ENCODE results near the gene RBM18.

Gene RBM18

GRCh38 chr9:122201641-122202040, 63.0 kb downstream of the RBM18 start:
- no peak for DNase-seq

GRCh38 chr9:122200960-122201595, 63.6 kb downstream of the RBM18 start:
- no peak for DNase-seq

GRCh38 chr9:122197882-122198281, 66.8 kb downstream of the RBM18 start:
- DNase-seq = no peak

GRCh38 chr9:122197426-122197825, 67.2 kb downstream of the RBM18 start:
- DNase-seq = no peak

- DNase-seq = no peak
Measured at GRCh38 chr9:122195875-122196274, 68.8 kb downstream of the RBM18 start.

- no peak for DNase-seq
Measured at GRCh38 chr9:122193651-122194050, 71.0 kb downstream of the RBM18 start.

- DNase-seq = no peak
Measured at GRCh38 chr9:122192914-122193525, 71.6 kb downstream of the RBM18 start.

GRCh38 chr9:122192261-122192875, 72.3 kb downstream of the RBM18 start:
- no peak for DNase-seq

- DNase-seq = no peak
Measured at GRCh38 chr9:122191584-122191983, 73.1 kb downstream of the RBM18 start.

- DNase-seq = no peak
Measured at GRCh38 chr9:122190597-122191381, 73.9 kb downstream of the RBM18 start.

- no peak for DNase-seq
Measured at GRCh38 chr9:122188369-122188768, 76.3 kb downstream of the RBM18 start.

All from retina (tissue), 1 donor.